ENCODE measurements around the gene TOM1L2.

DNA sequence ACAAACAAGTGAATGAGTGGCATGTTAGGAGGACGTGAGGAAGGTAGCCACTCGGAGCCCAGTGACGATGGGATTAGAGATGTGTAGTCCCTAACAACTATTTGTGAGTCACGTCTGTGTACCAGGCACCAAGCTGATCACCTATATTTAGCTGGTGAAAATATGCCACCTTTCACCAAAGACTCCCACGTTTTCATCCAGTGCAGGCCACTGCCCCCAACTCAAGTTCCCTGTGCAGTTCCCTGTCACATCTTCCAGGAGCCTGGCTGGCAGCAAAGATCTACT is 67.2 kb downstream of the TOM1L2 start:
- TF ChIP-seq CEBPB (IDR thresholded peaks at IDR 0.05; ENCODE audit: low read depth): no peak
- TF ChIP-seq, protein P1, sequence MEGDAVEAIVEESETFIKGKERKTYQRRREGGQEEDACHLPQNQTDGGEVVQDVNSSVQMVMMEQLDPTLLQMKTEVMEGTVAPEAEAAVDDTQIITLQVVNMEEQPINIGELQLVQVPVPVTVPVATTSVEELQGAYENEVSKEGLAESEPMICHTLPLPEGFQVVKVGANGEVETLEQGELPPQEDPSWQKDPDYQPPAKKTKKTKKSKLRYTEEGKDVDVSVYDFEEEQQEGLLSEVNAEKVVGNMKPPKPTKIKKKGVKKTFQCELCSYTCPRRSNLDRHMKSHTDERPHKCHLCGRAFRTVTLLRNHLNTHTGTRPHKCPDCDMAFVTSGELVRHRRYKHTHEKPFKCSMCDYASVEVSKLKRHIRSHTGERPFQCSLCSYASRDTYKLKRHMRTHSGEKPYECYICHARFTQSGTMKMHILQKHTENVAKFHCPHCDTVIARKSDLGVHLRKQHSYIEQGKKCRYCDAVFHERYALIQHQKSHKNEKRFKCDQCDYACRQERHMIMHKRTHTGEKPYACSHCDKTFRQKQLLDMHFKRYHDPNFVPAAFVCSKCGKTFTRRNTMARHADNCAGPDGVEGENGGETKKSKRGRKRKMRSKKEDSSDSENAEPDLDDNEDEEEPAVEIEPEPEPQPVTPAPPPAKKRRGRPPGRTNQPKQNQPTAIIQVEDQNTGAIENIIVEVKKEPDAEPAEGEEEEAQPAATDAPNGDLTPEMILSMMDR (IDR thresholded peaks at IDR 0.05 in 2 of 3, conservative IDR thresholded peaks at IDR 0.05 in 1 of 3; ENCODE audit: borderline replicate concordance in 1 of 3, insufficient read depth in 1 of 3, low read depth in 2 of 3, low read length in 2 of 3): no peak
- TF ChIP-seq RAD21 (IDR thresholded peaks at IDR 0.05; ENCODE audit: low read depth): no peak
